Fibroblast of villous mesenchyme (primary cell): ENCODE results near the gene DYNLL1. TPM values are rescaled to one million over a fixed set of nuclear protein-coding genes. Genes with fewer than 3 reads are reported as not detected.

Experiments used
- DNase-seq: peaks from one replicate; pipeline ENCODE4 v3.0.0-alpha.2; 2010; ENCODE audit warnings: low read depth
- H3K4me3 ChIP-seq: 2 replicates; pipeline ENCODE4 v1.5.1; 2011; ENCODE audit warnings: low read depth, mild to moderate bottlenecking, low read length
- CTCF ChIP-seq: IDR thresholded peaks from 2 replicates; pipeline ENCODE4 v1.5.1; 2012; ENCODE audit warnings: low read depth, mild to moderate bottlenecking, low read length; ENCODE audit not compliant: insufficient read depth
- total RNA-seq: library from RNA; depleted of rRNA; stranded (reverse); fragments of >200 nt; gene quantifications from 2 replicates; pipeline ENCODE4 v1.2.3, GENCODE V29; 2012

Gene DYNLL1
- total RNA-seq, 1 donor = 280 TPM

DNA sequence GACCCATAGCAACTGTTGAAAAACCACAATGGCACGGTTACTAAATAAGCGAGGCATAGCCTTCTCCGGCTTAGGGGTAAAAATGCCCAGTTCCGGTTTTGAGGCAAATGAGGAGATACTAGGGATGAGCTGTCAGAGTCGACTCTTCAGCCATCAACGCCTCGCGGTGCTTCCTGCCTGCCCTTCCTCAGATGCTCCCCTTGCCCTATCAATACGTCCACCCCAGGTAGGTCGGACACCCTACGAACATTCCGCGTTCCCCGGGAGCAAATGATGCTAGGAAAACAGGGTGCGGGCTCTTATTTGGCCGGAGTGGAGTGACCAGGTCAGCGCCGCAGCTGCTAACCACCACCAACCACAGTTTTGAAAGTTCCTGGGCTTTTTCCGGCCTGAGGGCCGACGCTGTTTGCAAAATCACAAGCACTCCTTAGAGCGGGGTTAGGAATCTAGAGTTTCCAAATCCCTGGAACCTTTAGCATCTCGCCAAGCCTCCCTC is 27.5 kb upstream of the DYNLL1 start:
- DNase-seq = peak; percentile 76
- peak overlapping the region; percentile 87 for H3K4me3 ChIP-seq
- TF ChIP-seq CTCF = no peak

DNA sequence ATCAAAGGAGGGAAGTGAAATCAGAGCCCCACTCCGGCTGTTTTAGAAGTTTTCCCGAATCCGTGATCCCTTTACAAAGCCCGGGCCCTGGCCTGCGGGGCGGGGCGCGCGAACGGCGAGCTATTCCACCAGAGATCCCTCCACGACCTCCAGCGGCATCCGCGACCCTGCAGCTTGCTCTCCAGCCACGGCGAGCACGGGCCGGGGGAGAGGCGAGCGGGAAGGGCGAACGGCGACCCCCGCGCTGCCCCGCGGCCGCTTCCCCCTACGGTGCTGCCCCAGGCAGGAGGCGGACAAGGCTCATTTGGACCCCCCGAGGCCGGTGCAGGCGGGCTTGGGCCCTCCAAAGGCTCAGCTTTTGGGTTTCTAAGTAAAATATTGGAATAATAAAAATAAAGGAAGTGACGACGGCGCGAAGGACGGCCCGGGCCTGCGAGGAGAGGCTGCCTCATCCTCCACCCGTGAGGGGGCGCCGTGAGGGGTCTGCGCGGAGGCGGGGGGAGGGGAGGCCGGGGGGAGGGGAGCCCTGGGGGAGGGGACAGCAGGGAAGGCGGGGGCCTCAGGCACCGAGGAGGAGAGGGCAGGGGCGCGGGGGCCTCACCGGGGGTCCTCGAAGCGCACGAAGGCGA is 27.0 kb upstream of the DYNLL1 start:
- TF ChIP-seq CTCF = no peak
- DNase-seq = peak; percentile 33

DNA sequence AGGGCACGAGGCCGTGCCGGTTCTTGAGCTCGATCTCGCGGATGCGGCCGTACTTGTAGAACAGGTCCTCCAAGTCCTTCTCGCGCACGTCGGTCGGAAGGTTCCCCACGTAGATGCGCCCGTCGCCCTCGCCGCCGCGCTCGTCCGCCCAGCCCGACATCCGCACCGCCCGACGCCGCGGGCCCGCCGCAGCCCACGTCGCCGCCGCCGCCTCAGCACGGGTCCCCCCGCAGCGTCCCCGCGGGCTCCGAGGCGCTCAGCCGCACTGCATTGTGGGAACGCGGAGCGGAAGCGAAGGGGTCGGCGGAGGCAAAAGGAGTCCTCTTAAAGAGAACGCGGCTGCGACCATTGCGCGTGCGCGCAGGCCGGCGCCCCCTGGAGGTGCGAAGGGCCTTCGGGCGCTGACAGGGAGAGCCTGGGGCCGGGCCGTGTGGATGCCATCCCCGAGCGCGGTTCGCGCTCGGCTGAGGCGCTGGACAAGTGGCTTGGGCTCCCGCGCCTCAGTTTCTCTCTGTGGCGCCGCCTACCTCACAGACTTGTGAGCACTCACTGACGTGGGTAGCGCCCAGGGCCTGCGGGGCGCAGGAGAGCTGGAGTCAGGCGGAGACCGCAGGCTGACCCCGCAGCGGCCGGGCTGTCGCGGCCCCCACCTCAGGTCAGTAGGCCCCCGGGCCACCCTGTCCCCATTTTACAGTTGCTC is 26.3 kb upstream of the DYNLL1 start, which contains the start of gene SRSF9:
Gene SRSF9 (minus strand): TSS at position 299 of the 700 bp plus-strand sequence. CDS start 139 bp downstream, at position 160.
- peak within 1 kb of the TSS; percentile 87 for H3K4me3 ChIP-seq
- peak; percentile 89 for TF ChIP-seq CTCF
- peak; percentile 98 for DNase-seq

More for the DNA sequence above, 27.0 kb upstream of the DYNLL1 start:
- H3K4me3 ChIP-seq = peak overlapping the region; percentile 87

- H3K4me3 ChIP-seq = peak overlapping the region; percentile 87
- peak; percentile 30 for DNase-seq
- no peak for TF ChIP-seq CTCF
Observed at GRCh38 chr12:120470150-120470784, 25.6 kb upstream of the DYNLL1 start.

- no peak overlapping the region for H3K4me3 ChIP-seq
- no peak for TF ChIP-seq CTCF
- DNase-seq = no peak
Observed at GRCh38 chr12:120472521-120472920, 23.4 kb upstream of the DYNLL1 start.

GRCh38 chr12:120473807-120474615 is 21.9 kb upstream of the DYNLL1 start:
- H3K4me3 ChIP-seq = no peak overlapping the region
- TF ChIP-seq CTCF = no peak
- DNase-seq = no peak
